ENCODE measurements around the gene SEC14L1.

Gene SEC14L1

GRCh38 chr17:77264617-77265230 is 124.0 kb downstream of the SEC14L1 start:
- no peak for TF ChIP-seq CTCF (IDR thresholded peaks at IDR 0.05)

GRCh38 chr17:77266213-77266612 is 125.4 kb downstream of the SEC14L1 start:
- no peak for TF ChIP-seq CTCF (IDR thresholded peaks at IDR 0.05)
